HG03575 (cell line): ENCODE data around the gene LRG1.

Experiments
- ATAC-seq: cut with Tn5 transposase; IDR thresholded peaks from one replicate; pipeline ENCODE4 v1.9.1; 2021; ENCODE audit not compliant: unreplicated experiment, insufficient number of reproducible peaks, low FRiP score; ENCODE audit errors: extremely low read depth

The LRG1 gene

GRCh38 chr19:4517451-4518057 lies 22.3 kb downstream of the LRG1 start:
- ATAC-seq: no peak

- ATAC-seq: no peak
Observed at GRCh38 chr19:4516939-4517300, 22.9 kb downstream of the LRG1 start.

- ATAC-seq: no peak
Observed at GRCh38 chr19:4516199-4516938, 23.5 kb downstream of the LRG1 start.

GRCh38 chr19:4515732-4516131 lies 24.1 kb downstream of the LRG1 start:
- no peak for ATAC-seq

GRCh38 chr19:4513248-4513647 lies 26.6 kb downstream of the LRG1 start:
- no peak for ATAC-seq

- ATAC-seq: no peak
Observed at GRCh38 chr19:4512070-4512469, 27.8 kb downstream of the LRG1 start.

- ATAC-seq: no peak
Observed at GRCh38 chr19:4511300-4512054, 28.4 kb downstream of the LRG1 start.

GRCh38 chr19:4510435-4511255 lies 29.2 kb downstream of the LRG1 start:
- no peak for ATAC-seq

GRCh38 chr19:4508698-4509097 lies 31.1 kb downstream of the LRG1 start:
- no peak for ATAC-seq

GRCh38 chr19:4507804-4508203 lies 32.0 kb downstream of the LRG1 start:
- ATAC-seq: no peak

- no peak for ATAC-seq
Observed at GRCh38 chr19:4507150-4507452, 32.7 kb downstream of the LRG1 start.

GRCh38 chr19:4506449-4507149 lies 33.2 kb downstream of the LRG1 start:
- no peak for ATAC-seq

- ATAC-seq: no peak
Observed at GRCh38 chr19:4505570-4506448, 34.0 kb downstream of the LRG1 start.

GRCh38 chr19:4504891-4505569 lies 34.8 kb downstream of the LRG1 start:
- ATAC-seq: no peak

GRCh38 chr19:4504297-4504701 lies 35.5 kb downstream of the LRG1 start:
- no peak for ATAC-seq

GRCh38 chr19:4503825-4504170 lies 36.0 kb downstream of the LRG1 start:
- ATAC-seq: no peak

- ATAC-seq: no peak
Observed at GRCh38 chr19:4503132-4503824, 36.6 kb downstream of the LRG1 start.
